Measurements from ENCODE around the gene TCEAL4.
A peak's percentile ranks its signal among the peaks of the same experiment; 100 is the strongest.

GRCh38 chrX:103629318-103630170, 44.2 kb downstream of the TCEAL4 start:
- TF ChIP-seq RAD21 (conservative IDR thresholded peaks at IDR 0.05 in 1 of 2, IDR thresholded peaks at IDR 0.05 in 1 of 2) (peak; percentile 58 to 61), CHD4 (IDR thresholded peaks at IDR 0.05; ENCODE audit: borderline replicate concordance) (no peak)
